GM23338 (cell line): Measurements from ENCODE around the gene SEZ6L. TPM values are rescaled to one million over a fixed set of nuclear protein-coding genes. Genes with fewer than 3 reads are reported as not detected.

ENCODE experiments used
- ATAC-seq: fragments of 200-7000 bp; cut with Tn5 transposase; 3 replicates; pipeline ENCODE4 v1.9.1; 2020
- DNase-seq: peaks from one replicate; pipeline ENCODE4 v3.0.0-alpha.2; 2015; ENCODE audit warnings: low spot score
- H2AFZ ChIP-seq: fragments of 200-600 bp; sonication (generic); 2 replicates; pipeline ENCODE4 v1.8.0; 2016; ENCODE audit warnings: antibody characterized with exemption, mild to moderate bottlenecking, moderate library complexity
- H3F3A ChIP-seq: fragments of 200-600 bp; sonication (generic); replicated peaks from 2 replicates; pipeline ENCODE4 v1.8.0; 2017; ENCODE audit warnings: antibody characterized with exemption, mixed run types, low read depth
- H3K27ac ChIP-seq: fragments of 200-600 bp; sonication (generic); 2 replicates; pipeline ENCODE4 v1.6.1; 2016; ENCODE audit warnings: low read depth
- H3K27me3 ChIP-seq: fragments of 200-600 bp; sonication (generic); 2 replicates; pipeline ENCODE4 v1.8.0; 2016; ENCODE audit warnings: mild to moderate bottlenecking, mixed run types, moderate library complexity; ENCODE audit not compliant: insufficient read depth
- H3K36me3 ChIP-seq: fragments of 200-600 bp; sonication (generic); 2 replicates; pipeline ENCODE4 v1.8.0; 2016; ENCODE audit warnings: mild to moderate bottlenecking; ENCODE audit not compliant: insufficient read depth
- H3K4me1 ChIP-seq: fragments of 200-600 bp; sonication (generic); 2 replicates; pipeline ENCODE4 v1.8.0; 2016; ENCODE audit warnings: mild to moderate bottlenecking, moderate library complexity; ENCODE audit not compliant: insufficient read depth
- H3K4me2 ChIP-seq: fragments of 200-600 bp; sonication (generic); 2 replicates; pipeline ENCODE4 v1.7.1; 2017; ENCODE audit warnings: mixed run types
- H3K4me3 ChIP-seq: fragments of 200-600 bp; sonication (generic); 2 replicates; pipeline ENCODE4 v1.6.1; 2016; ENCODE audit warnings: mixed run types
- H3K79me2 ChIP-seq: fragments of 200-600 bp; sonication (generic); replicated peaks from 2 replicates; pipeline ENCODE4 v1.8.0; 2017; ENCODE audit warnings: mild to moderate bottlenecking; ENCODE audit not compliant: insufficient read depth
- H3K9me2 ChIP-seq: fragments of 200-600 bp; sonication (generic); 2 replicates; pipeline ENCODE4 v1.8.0; 2017; ENCODE audit not compliant: insufficient read depth
- H4K20me1 ChIP-seq: fragments of 200-600 bp; sonication (generic); replicated peaks from 2 replicates; pipeline ENCODE4 v1.8.0; 2017; ENCODE audit warnings: mild to moderate bottlenecking; ENCODE audit not compliant: insufficient read depth
- H3K27ac Mint-ChIP-seq: 2 replicates; pipeline ENCODE4 v1.8.0; 2020; ENCODE audit warnings: inconsistent platforms, mild to moderate bottlenecking, moderate library complexity, mixed read lengths
- H3K27me3 Mint-ChIP-seq: 3 replicates; pipeline ENCODE4 v1.8.0; 2022; ENCODE audit warnings: low read depth, mild to moderate bottlenecking, moderate library complexity, mixed read lengths, inconsistent platforms; ENCODE audit not compliant: insufficient read depth, poor library complexity
- H3K36me3 Mint-ChIP-seq: 3 replicates; pipeline ENCODE4 v1.8.0; 2021; ENCODE audit warnings: low read depth, mild to moderate bottlenecking, inconsistent platforms, moderate library complexity, mixed read lengths
- H3K4me1 Mint-ChIP-seq: 3 replicates; pipeline ENCODE4 v1.8.0; 2020; ENCODE audit warnings: mild to moderate bottlenecking, inconsistent platforms, mixed read lengths
- H3K4me3 Mint-ChIP-seq: 3 replicates; pipeline ENCODE4 v1.8.0; 2021; ENCODE audit warnings: moderate library complexity, mild to moderate bottlenecking, inconsistent platforms, mixed read lengths
- H3K9me3 Mint-ChIP-seq: 3 replicates; pipeline ENCODE4 v1.8.0; 2020; ENCODE audit warnings: moderate library complexity, mild to moderate bottlenecking, inconsistent platforms, mixed read lengths
- CREB1 ChIP-seq: fragments of 250-450 bp; sonication (Bioruptor Pico); IDR thresholded peaks from 2 replicates; pipeline ENCODE4 v1.5.0; 2020; ENCODE audit warnings: low read depth, mild to moderate bottlenecking, moderate library complexity
- EZH2 ChIP-seq: fragments of 200-600 bp; sonication (generic); IDR thresholded peaks from one replicate; pipeline ENCODE4 v1.8.0; 2017; ENCODE audit warnings: antibody characterized with exemption, mild to moderate bottlenecking, low read depth; ENCODE audit not compliant: unreplicated experiment
- EZH2phosphoT487 ChIP-seq: fragments of 200-600 bp; sonication (generic); IDR thresholded peaks from one replicate; pipeline ENCODE4 v1.8.1; 2018; ENCODE audit warnings: antibody characterized with exemption; ENCODE audit not compliant: unreplicated experiment
- JUNB ChIP-seq: IDR thresholded peaks from one replicate; pipeline ENCODE4 v1.6.1; 2016; ENCODE audit warnings: antibody characterized with exemption; ENCODE audit not compliant: unreplicated experiment
- NANOG ChIP-seq: IDR thresholded peaks from 2 replicates; pipeline ENCODE4 v1.6.1; 2016; ENCODE audit warnings: antibody characterized with exemption, borderline replicate concordance
- POLR2AphosphoS5 ChIP-seq: IDR thresholded peaks from 2 replicates; pipeline ENCODE4 v1.6.1; 2016; ENCODE audit warnings: antibody characterized with exemption, low read depth
- STAT1 ChIP-seq: IDR thresholded peaks from one replicate; pipeline ENCODE4 v1.6.1; 2016; ENCODE audit warnings: antibody characterized with exemption; ENCODE audit not compliant: unreplicated experiment
- ZNF114 ChIP-seq: fragments of 250-450 bp; sonication (Bioruptor Pico); IDR thresholded peaks from 2 replicates; pipeline ENCODE4 v1.5.0; 2020; ENCODE audit warnings: mild to moderate bottlenecking, moderate library complexity
- ZNF331 ChIP-seq: fragments of 250-450 bp; sonication (Bioruptor Pico); IDR thresholded peaks from 2 replicates; pipeline ENCODE4 v1.5.0; 2020; ENCODE audit warnings: low read depth, mild to moderate bottlenecking, moderate library complexity
- ZNF462 ChIP-seq: fragments of 250-450 bp; sonication (Bioruptor Pico); IDR thresholded peaks from 2 replicates; pipeline ENCODE4 v1.5.0; 2020; ENCODE audit warnings: mild to moderate bottlenecking, moderate library complexity
- polyA plus RNA-seq: library from polyadenylated mRNA; unstranded; fragments of >200 nt; fragmentation: Nextera tagmentation; extraction: Ambion mirVana; gene quantifications from 2 replicates; pipeline ENCODE4 v1.2.1, GENCODE V29; 2016
- total RNA-seq: library from RNA; depleted of rRNA; stranded (reverse); fragments of >200 nt; shearing (Covaris generic); gene quantifications from 2 replicates; pipeline ENCODE4 v1.2.3, GENCODE V29; 2014
- TF ChIP-seq, protein P1 (sequence below), 2 experiments: fragments of 200-600 bp in 1 of 2; sonication (generic) in 1 of 2; conservative IDR thresholded peaks; 2 replicates each; pipeline versions ENCODE4 v1.5.1 to v1.6.1; 2016 to 2017; ENCODE audit warnings: antibody characterized with exemption in 2 of 2, low read depth in 2 of 2, mild to moderate bottlenecking in 2 of 2, moderate library complexity in 1 of 2
- TF ChIP-seq, protein P2 (sequence below): IDR thresholded peaks from one replicate; pipeline ENCODE4 v1.6.1; 2018; ENCODE audit warnings: antibody characterized with exemption; ENCODE audit not compliant: unreplicated experiment
- TF ChIP-seq, protein P3 (sequence below): IDR thresholded peaks from 2 replicates; pipeline ENCODE4 v1.6.1; 2016; ENCODE audit warnings: antibody characterized with exemption

Gene SEZ6L
- total and polyA plus RNA-seq, 2 experiments from 2014 or later: 0.13 to 0.24 TPM

- no peaks in the 10 kb centered on the region for H4K20me1 ChIP-seq
- H3K27me3 ChIP-seq: no peaks in the 10 kb centered on the region
- H3K4me2 ChIP-seq: no peak overlapping the region
- no peaks in the 10 kb centered on the region for H3K4me1 ChIP-seq
- no peak overlapping the region for H3K4me3 Mint-ChIP-seq
- H3K4me1 Mint-ChIP-seq: no peaks in the 10 kb centered on the region
- DNase-seq (no peak), ATAC-seq (no peak)
- H3K27ac Mint-ChIP-seq: no peak overlapping the region
- H3K36me3 Mint-ChIP-seq: no peaks in the 10 kb centered on the region
- TF ChIP-seq STAT1: no peak
- TF ChIP-seq ZNF331 (CRISPR knock-in tag): no peak
- TF ChIP-seq, protein P1, sequence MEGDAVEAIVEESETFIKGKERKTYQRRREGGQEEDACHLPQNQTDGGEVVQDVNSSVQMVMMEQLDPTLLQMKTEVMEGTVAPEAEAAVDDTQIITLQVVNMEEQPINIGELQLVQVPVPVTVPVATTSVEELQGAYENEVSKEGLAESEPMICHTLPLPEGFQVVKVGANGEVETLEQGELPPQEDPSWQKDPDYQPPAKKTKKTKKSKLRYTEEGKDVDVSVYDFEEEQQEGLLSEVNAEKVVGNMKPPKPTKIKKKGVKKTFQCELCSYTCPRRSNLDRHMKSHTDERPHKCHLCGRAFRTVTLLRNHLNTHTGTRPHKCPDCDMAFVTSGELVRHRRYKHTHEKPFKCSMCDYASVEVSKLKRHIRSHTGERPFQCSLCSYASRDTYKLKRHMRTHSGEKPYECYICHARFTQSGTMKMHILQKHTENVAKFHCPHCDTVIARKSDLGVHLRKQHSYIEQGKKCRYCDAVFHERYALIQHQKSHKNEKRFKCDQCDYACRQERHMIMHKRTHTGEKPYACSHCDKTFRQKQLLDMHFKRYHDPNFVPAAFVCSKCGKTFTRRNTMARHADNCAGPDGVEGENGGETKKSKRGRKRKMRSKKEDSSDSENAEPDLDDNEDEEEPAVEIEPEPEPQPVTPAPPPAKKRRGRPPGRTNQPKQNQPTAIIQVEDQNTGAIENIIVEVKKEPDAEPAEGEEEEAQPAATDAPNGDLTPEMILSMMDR (conservative IDR thresholded peaks at IDR 0.05; ENCODE audit: low read depth in 2 of 2): no peak
- TF ChIP-seq CREB1 (CRISPR knock-in tag): no peak
- no peak for TF ChIP-seq ZNF114 (CRISPR knock-in tag)
- no peak for TF ChIP-seq NANOG
- no peak for TF ChIP-seq POLR2AphosphoS5
- TF ChIP-seq, protein P2, sequence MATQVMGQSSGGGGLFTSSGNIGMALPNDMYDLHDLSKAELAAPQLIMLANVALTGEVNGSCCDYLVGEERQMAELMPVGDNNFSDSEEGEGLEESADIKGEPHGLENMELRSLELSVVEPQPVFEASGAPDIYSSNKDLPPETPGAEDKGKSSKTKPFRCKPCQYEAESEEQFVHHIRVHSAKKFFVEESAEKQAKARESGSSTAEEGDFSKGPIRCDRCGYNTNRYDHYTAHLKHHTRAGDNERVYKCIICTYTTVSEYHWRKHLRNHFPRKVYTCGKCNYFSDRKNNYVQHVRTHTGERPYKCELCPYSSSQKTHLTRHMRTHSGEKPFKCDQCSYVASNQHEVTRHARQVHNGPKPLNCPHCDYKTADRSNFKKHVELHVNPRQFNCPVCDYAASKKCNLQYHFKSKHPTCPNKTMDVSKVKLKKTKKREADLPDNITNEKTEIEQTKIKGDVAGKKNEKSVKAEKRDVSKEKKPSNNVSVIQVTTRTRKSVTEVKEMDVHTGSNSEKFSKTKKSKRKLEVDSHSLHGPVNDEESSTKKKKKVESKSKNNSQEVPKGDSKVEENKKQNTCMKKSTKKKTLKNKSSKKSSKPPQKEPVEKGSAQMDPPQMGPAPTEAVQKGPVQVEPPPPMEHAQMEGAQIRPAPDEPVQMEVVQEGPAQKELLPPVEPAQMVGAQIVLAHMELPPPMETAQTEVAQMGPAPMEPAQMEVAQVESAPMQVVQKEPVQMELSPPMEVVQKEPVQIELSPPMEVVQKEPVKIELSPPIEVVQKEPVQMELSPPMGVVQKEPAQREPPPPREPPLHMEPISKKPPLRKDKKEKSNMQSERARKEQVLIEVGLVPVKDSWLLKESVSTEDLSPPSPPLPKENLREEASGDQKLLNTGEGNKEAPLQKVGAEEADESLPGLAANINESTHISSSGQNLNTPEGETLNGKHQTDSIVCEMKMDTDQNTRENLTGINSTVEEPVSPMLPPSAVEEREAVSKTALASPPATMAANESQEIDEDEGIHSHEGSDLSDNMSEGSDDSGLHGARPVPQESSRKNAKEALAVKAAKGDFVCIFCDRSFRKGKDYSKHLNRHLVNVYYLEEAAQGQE: no peak
- no peak for TF ChIP-seq EZH2
- TF ChIP-seq JUNB: no peak
- no peak for TF ChIP-seq EZH2phosphoT487
- TF ChIP-seq, protein P3, sequence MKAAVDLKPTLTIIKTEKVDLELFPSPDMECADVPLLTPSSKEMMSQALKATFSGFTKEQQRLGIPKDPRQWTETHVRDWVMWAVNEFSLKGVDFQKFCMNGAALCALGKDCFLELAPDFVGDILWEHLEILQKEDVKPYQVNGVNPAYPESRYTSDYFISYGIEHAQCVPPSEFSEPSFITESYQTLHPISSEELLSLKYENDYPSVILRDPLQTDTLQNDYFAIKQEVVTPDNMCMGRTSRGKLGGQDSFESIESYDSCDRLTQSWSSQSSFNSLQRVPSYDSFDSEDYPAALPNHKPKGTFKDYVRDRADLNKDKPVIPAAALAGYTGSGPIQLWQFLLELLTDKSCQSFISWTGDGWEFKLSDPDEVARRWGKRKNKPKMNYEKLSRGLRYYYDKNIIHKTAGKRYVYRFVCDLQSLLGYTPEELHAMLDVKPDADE: no peak
- no peak for TF ChIP-seq ZNF462 (CRISPR knock-in tag)
- H3K79me2 ChIP-seq: no peaks in the 10 kb centered on the region
- H3K9me3 Mint-ChIP-seq: no peaks in the 10 kb centered on the region
- no peaks in the 10 kb centered on the region for H3K36me3 ChIP-seq
- 0 out of 2 replicates have a peak overlapping the region, but pooled peaks have one; percentile 52 for H2AFZ ChIP-seq
- peaks cover 2% of the 10 kb centered on the region for H3K27me3 Mint-ChIP-seq
- H3K27ac ChIP-seq: no peak overlapping the region
- no peaks in the 10 kb centered on the region for H3F3A ChIP-seq
- 0 out of 2 replicates have a peak, but pooled peaks cover 8% of the 10 kb centered on the region for H3K9me2 ChIP-seq
- H3K4me3 ChIP-seq: no peak overlapping the region
Observed at GRCh38 chr22:26205494-26205893, 36.2 kb downstream of the SEZ6L start.
